CD4-positive, alpha-beta T cell treated with Interleukin-1 beta for 1 hour (primary cell): ENCODE results near the gene ONECUT3.

Experiments used
- DNase-seq, 2 donors: peaks; one replicate each; pipeline ENCODE4 v3.0.0-alpha.2; 2020 to 2022

ONECUT3 gene

DNA sequence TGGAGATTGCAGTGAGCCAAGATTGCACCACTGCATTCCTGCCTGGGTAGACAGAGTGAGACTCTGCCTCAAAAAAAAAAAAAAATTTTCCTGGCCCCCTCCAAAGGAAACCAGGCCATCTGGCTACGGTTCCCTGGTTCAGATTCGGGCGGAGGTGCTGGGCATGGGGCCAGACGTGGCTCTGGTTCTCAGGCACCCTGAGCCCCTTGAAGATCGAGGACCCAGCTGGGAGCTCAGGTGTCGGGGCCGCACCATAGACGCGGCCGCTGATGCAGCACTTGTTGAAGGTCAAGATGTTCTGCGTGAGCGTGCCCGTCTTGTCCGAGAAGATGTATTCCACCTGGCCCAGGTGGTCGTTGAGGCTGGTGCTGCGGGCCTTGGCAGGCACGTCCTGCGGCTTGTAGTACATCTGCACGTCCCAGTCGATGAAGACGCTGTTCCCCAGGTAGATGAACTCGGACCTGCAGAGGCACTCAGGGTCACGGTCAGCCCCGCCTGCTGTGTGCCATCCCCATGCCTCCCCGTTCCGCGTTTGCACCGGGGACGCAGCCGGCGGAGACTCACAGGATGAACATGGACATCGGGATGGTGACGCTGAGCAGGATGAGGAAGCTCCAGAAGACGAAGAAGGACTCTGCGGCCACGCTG lies 46.5 kb downstream of the ONECUT3 start:
- no peak for DNase-seq

GRCh38 chr19:1804858-1805257 lies 51.6 kb downstream of the ONECUT3 start:
- no peak for DNase-seq

DNA sequence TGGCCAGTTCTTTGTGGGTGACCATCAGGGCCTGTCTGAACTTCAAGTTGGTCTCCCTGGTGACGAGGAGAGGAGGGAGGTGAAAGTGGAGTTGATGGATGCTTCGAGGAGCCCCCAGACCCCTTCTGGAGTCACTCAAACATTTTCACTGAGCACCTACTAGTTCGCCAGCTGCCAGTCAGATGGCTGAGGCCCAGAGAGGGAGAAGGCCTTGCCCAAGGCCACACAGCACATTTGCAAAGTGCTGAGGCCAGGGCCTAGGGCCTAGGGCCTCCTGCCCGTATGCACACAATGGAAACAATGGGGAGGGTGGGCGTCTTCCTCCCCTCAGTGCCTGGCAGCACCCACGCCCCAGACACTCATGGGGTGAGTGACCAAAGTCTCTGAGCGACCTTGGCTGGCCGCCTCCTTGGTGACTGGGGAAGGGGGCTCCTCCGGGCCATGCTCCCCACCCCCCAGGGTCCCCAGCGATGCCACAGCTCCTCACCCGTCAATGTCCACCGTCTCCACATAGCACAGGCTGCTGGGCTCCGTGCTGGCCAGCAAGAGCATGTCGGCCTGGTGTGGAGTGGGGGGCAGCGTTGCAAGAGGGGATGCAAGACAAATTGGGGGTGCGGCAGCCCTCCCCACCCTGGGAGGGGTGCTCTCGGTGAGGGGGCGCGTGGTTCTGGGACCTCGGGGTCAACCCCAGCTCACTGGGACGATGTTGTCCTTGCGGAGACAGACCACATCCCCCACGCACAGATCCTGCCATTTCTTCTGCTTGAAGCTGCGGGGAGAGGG lies 52.3 kb downstream of the ONECUT3 start:
- no peak for DNase-seq

DNA sequence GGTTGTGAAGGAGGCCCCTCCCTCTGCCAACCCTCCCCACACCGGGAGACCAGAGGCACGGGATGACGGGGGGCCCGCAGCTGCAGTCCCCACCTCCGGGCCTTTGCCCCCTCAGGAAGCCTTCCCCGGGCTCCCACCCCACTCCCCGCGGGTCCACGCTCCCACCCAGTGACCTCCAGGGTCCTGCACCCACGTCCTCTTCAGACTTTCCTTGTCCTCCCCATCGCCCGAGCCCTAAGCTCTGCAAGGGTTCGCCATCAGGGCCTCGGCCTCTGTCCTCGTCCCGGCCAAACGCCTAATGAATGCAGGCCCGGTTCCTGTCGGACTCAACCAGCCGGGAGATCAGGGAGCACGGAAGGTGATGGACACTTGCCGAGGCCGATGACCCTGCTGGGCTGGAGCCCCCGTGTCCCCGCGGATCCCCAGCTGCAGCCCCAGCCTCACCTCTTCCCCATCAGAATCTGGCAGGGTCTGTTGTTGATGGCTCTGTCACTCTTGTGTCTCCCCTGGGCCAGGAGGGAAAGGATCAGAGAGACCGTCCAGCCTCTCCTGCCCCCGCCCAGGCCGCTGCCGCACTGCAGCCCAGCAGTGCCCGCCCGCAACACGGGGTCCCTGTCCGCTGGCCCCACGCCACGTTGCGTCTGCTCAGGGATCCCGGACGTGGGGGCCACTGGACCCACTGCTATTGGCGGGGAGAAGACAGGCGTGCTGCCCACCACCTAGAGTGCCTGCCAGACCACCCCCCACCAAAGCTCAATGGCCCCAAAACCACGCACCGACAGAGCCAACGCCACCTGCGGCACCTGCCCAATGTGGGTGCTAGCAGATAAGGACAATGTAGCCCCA lies 53.1 kb downstream of the ONECUT3 start:
- no peak for DNase-seq

GRCh38 chr19:1807030-1807694 lies 53.9 kb downstream of the ONECUT3 start:
- DNase-seq = no peak

- no peak for DNase-seq
Observed at GRCh38 chr19:1807695-1808394, 54.5 kb downstream of the ONECUT3 start.

GRCh38 chr19:1808395-1808731 lies 55.1 kb downstream of the ONECUT3 start:
- no peak for DNase-seq

GRCh38 chr19:1809678-1810077 lies 56.4 kb downstream of the ONECUT3 start:
- no peak for DNase-seq

GRCh38 chr19:1810439-1811160 lies 57.3 kb downstream of the ONECUT3 start:
- no peak for DNase-seq

GRCh38 chr19:1811472-1811894 lies 58.2 kb downstream of the ONECUT3 start:
- peak; percentile 33 to 40 for DNase-seq

GRCh38 chr19:1811942-1812425 lies 58.7 kb downstream of the ONECUT3 start, which contains the start of gene ATP8B3:
TSS of gene ATP8B3 (minus strand) at chr19:1812276. CDS start at chr19:1811736, 540 bp downstream.
- DNase-seq = peak in 1 of 2 donors; percentile 85

DNA sequence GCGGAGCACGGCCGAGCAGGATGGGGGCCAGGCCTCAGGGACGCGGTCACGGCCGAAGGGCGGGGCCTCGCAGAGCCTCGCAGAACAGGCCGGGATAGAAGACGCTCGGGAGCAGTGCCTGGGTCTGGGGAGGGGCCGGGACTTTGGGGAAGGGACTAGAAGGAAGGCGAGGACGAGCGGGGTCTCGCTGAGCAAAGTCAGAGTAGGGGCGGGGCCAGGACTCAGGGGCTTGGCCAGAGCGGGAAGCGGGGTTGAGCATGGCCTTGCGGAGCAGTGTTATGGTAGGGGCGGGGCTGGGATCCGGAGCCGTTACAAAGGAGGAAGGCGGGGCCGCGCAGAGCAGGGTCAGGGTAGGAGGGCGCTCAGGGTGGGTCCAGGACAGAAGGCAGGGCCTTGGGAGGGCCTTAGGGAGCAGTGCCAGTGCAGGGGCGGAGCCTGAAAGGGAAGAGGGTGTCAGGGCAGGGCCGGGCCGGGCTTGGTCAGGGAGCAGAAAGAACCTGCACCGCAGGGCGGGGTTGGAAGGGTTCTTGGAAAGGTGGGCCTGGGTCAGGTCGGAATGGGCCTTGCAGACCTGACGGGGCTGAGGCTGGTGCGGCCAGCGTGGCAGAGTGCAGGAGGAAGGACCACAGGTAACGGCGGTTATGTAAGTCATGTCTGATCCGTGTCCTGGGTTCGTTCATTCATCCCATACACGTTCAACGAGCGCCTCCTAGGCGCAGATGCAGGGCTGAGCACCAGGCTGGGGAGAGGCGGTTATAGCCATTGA lies 59.3 kb downstream of the ONECUT3 start:
- DNase-seq = peak; percentile 91 to 93

DNA sequence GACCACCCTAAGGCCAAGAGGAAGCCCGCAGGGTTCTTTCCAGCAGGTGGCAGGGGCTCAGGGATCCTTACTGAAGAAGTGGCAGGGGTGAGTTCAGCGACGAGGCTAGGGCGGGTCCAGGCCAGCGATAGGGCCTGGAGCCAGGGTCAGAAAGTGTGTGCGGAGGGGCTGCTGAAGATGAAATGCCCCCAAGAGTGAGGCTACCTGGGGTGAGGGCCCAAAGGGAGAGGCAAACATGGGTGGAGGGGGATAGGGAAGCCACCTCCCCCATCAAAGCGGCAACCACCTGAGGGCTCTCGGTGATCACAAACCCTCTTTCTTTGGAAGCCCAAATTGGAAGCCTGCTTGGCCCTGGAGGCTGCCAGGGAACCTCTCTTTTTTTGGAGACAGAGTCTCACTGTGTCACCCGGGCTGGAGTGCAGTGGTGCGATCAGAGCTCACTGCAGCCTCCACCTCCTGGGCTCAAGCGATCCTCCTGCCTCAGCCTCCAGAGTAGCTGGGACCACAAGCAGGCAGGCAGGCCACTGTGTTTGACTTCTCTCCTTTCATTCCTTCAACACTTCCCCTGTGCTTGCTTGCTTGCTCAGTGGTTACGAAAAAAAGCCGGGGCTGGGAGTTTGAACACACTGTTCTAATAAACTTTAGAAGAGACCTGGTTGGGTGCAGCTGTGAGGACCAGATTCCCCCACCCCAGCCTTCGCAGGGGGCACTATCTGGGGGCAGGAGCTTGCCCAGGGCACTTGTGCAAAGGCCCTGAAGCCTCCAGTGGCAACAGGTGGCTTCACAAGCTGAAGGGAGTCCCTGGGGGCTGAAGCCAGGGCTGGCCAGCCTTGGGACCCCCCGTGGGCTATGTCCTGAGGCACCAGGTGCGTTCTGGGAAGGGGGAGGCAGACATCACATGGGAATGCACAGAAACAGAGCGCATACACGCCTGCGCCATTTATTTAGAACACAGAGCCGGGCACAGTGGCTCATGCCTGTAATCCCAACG lies 60.2 kb downstream of the ONECUT3 start:
- no peak for DNase-seq

GRCh38 chr19:1814391-1814790 lies 61.1 kb downstream of the ONECUT3 start:
- DNase-seq = no peak

- no peak for DNase-seq
Observed at GRCh38 chr19:1814833-1815604, 61.7 kb downstream of the ONECUT3 start.

GRCh38 chr19:1815605-1816529 lies 62.6 kb downstream of the ONECUT3 start:
- DNase-seq = no peak
